WTC11 (cell line): Measurements from ENCODE around the gene PPP1R14C. TPM values are rescaled to one million over a fixed set of nuclear protein-coding genes. Genes with fewer than 3 reads are reported as not detected.
"Not testable (repeated sequence)": the region's sequence is repeated elsewhere in the genome, so short reads cannot be mapped to it uniquely, and the experiment has no call there.

Experiments used
- ATAC-seq: fragments of 200-7000 bp; cut with Tn5 transposase; 2 replicates; pipeline ENCODE4 v1.10.0; 2021; ENCODE audit warnings: mild to moderate bottlenecking, moderate library complexity
- CTCF ChIA-PET: fragments of 300-600 bp; sonication (Branson Sonifier 250); formaldehyde crosslinking; loops from one replicate; lab custom pipeline; 2021; ENCODE audit warnings: antibody characterized with exemption; lab: Charles Lee
- POLR2A ChIA-PET: fragments of 350-600 bp; sonication (Branson Sonifier 250); formaldehyde crosslinking; loops from one replicate; lab custom pipeline; 2021; ENCODE audit warnings: antibody characterized with exemption; lab: Charles Lee
- DNase-seq: peaks from one replicate; pipeline ENCODE4 v3.0.0; 2021; ENCODE audit warnings: low spot score
- H3K27ac Mint-ChIP-seq: 2 replicates; pipeline ENCODE4 v1.8.0; 2021; ENCODE audit warnings: mixed read lengths
- H3K27me3 Mint-ChIP-seq: 2 replicates; pipeline ENCODE4 v1.8.0; 2021; ENCODE audit warnings: low read depth, mild to moderate bottlenecking, moderate library complexity, mixed read lengths
- H3K36me3 Mint-ChIP-seq: 2 replicates; pipeline ENCODE4 v1.8.0; 2021; ENCODE audit warnings: mixed read lengths
- H3K4me1 Mint-ChIP-seq: 2 replicates; pipeline ENCODE4 v1.8.0; 2022; ENCODE audit warnings: mixed read lengths
- H3K4me3 Mint-ChIP-seq: 2 replicates; pipeline ENCODE4 v1.8.0; 2021; ENCODE audit warnings: mild to moderate bottlenecking, moderate library complexity, mixed read lengths
- H3K9me3 Mint-ChIP-seq: 2 replicates; pipeline ENCODE4 v1.8.0; 2021; ENCODE audit warnings: mixed read lengths
- CBFB ChIP-seq: sonication (generic); formaldehyde crosslinking; IDR thresholded peaks from 2 replicates; pipeline ENCODE4 v1.8.1; 2022; ENCODE audit warnings: mild to moderate bottlenecking, low read depth, missing genetic modification reagents
- CREM ChIP-seq: sonication (generic); formaldehyde crosslinking; IDR thresholded peaks from 2 replicates; pipeline ENCODE4 v1.8.1; 2022; ENCODE audit warnings: mild to moderate bottlenecking, missing genetic modification reagents, moderate library complexity
- EMX1 ChIP-seq: fragments of 250-450 bp; sonication (Bioruptor Pico); IDR thresholded peaks from 2 replicates; pipeline ENCODE4 v1.8.0; 2021; ENCODE audit warnings: mild to moderate bottlenecking
- ESRRA ChIP-seq: sonication (generic); formaldehyde crosslinking; IDR thresholded peaks from 2 replicates; pipeline ENCODE4 v1.8.1; 2022; ENCODE audit warnings: mild to moderate bottlenecking, missing genetic modification reagents, borderline replicate concordance
- FOXK1 ChIP-seq: sonication (generic); formaldehyde crosslinking; IDR thresholded peaks from 2 replicates; pipeline ENCODE4 v1.8.0; 2022; ENCODE audit warnings: mild to moderate bottlenecking, moderate library complexity, missing genetic modification reagents
- GABPB1 ChIP-seq: sonication (generic); formaldehyde crosslinking; IDR thresholded peaks from 2 replicates; pipeline ENCODE4 v1.8.1; 2023; ENCODE audit warnings: mild to moderate bottlenecking, missing genetic modification reagents
- IRF2 ChIP-seq: sonication (generic); formaldehyde crosslinking; IDR thresholded peaks from 2 replicates; pipeline ENCODE4 v1.8.0; 2022; ENCODE audit warnings: low read depth, missing genetic modification reagents, borderline replicate concordance
- JUN ChIP-seq: sonication (generic); formaldehyde crosslinking; IDR thresholded peaks from 2 replicates; pipeline ENCODE4 v1.8.0; 2023; ENCODE audit warnings: mild to moderate bottlenecking, missing genetic modification reagents
- MXD4 ChIP-seq: fragments of 250-450 bp; sonication (Bioruptor Pico); IDR thresholded peaks from 2 replicates; pipeline ENCODE4 v1.8.0; 2021; ENCODE audit warnings: mild to moderate bottlenecking, moderate library complexity, borderline replicate concordance
- RORB ChIP-seq: fragments of 250-450 bp; sonication (Bioruptor Pico); IDR thresholded peaks from 2 replicates; pipeline ENCODE4 v1.9.0; 2021; ENCODE audit warnings: mild to moderate bottlenecking
- SMAD4 ChIP-seq: sonication (generic); formaldehyde crosslinking; IDR thresholded peaks from 2 replicates; pipeline ENCODE4 v1.8.0; 2022; ENCODE audit warnings: mild to moderate bottlenecking, missing genetic modification reagents
- ZNF232 ChIP-seq: sonication (generic); formaldehyde crosslinking; IDR thresholded peaks from 2 replicates; pipeline ENCODE4 v1.8.0; 2022; ENCODE audit warnings: mild to moderate bottlenecking, missing genetic modification reagents
- ZNF317 ChIP-seq: sonication (generic); formaldehyde crosslinking; IDR thresholded peaks from 2 replicates; pipeline ENCODE4 v1.8.1; 2023; ENCODE audit warnings: low read depth, mild to moderate bottlenecking, moderate library complexity, missing genetic modification reagents, borderline replicate concordance
- ZNF396 ChIP-seq: fragments of 250-450 bp; sonication (Bioruptor Pico); IDR thresholded peaks from 2 replicates; pipeline ENCODE4 v1.8.0; 2021; ENCODE audit warnings: mild to moderate bottlenecking, moderate library complexity, borderline replicate concordance
- ZNF416 ChIP-seq: fragments of 250-450 bp; sonication (Bioruptor Pico); IDR thresholded peaks from 2 replicates; pipeline ENCODE4 v1.9.0; 2021; ENCODE audit warnings: mild to moderate bottlenecking, inconsistent platforms
- ZNF423 ChIP-seq: fragments of 250-450 bp; sonication (Bioruptor Pico); IDR thresholded peaks from 2 replicates; pipeline ENCODE4 v2.1.2; 2022; ENCODE audit warnings: mild to moderate bottlenecking, moderate library complexity
- ZNF425 ChIP-seq: fragments of 250-450 bp; sonication (Bioruptor Pico); conservative IDR thresholded peaks from 2 replicates; pipeline ENCODE4 v1.9.0; 2021; ENCODE audit warnings: mild to moderate bottlenecking
- total RNA-seq: library from RNA; stranded (reverse); gene quantifications from 3 replicates; pipeline ENCODE4 v1.2.3, GENCODE V29; 2021
- TF ChIP-seq, protein P1 (sequence below): fragments of 250-450 bp; sonication (Bioruptor Pico); IDR thresholded peaks from 2 replicates; pipeline ENCODE4 v2.1.2; 2022; ENCODE audit warnings: mild to moderate bottlenecking, moderate library complexity
- TF ChIP-seq, protein P2 (sequence below): sonication (generic); formaldehyde crosslinking; IDR thresholded peaks from 2 replicates; pipeline ENCODE4 v1.8.1; 2023; ENCODE audit warnings: mild to moderate bottlenecking, missing genetic modification reagents

Gene PPP1R14C
- total RNA-seq, 1 experiment from 2014 or later: 1.1 TPM

- ChIA-PET CTCF (interaction anchor here (1.1 to 1.2 kb wide), 2 partner anchors 86 to 636 kb away, joined by 3 read pairs; no protein-coding TSS in a partner anchor), POLR2A (no interaction called here)
- H3K27ac Mint-ChIP-seq: no peak overlapping the region
- ATAC-seq (no peak), DNase-seq (no peak)
- no peak overlapping the region for H3K4me3 Mint-ChIP-seq
- H3K9me3 Mint-ChIP-seq: no peaks in the 10 kb centered on the region
- H3K36me3 Mint-ChIP-seq: no peaks in the 10 kb centered on the region
- H3K4me1 Mint-ChIP-seq: no peaks in the 10 kb centered on the region
- TF ChIP-seq ZNF425 (CRISPR knock-in tag): no peak
- no peak for TF ChIP-seq GABPB1 (CRISPR knock-in tag)
- TF ChIP-seq IRF2 (CRISPR knock-in tag): no peak
- TF ChIP-seq CBFB (CRISPR knock-in tag): no peak
- TF ChIP-seq ZNF317: no peak
- TF ChIP-seq ZNF416 (CRISPR knock-in tag): no peak
- TF ChIP-seq SMAD4 (CRISPR knock-in tag): no peak
- TF ChIP-seq FOXK1 (CRISPR knock-in tag): no peak
- no peak for TF ChIP-seq ZNF396 (CRISPR knock-in tag)
- no peak for TF ChIP-seq ZNF423
- no peak for TF ChIP-seq ZNF232 (CRISPR knock-in tag)
- no peak for TF ChIP-seq EMX1 (CRISPR knock-in tag)
- TF ChIP-seq ESRRA (CRISPR knock-in tag): no peak
- TF ChIP-seq JUN (CRISPR knock-in tag): no peak
- TF ChIP-seq, protein P1, sequence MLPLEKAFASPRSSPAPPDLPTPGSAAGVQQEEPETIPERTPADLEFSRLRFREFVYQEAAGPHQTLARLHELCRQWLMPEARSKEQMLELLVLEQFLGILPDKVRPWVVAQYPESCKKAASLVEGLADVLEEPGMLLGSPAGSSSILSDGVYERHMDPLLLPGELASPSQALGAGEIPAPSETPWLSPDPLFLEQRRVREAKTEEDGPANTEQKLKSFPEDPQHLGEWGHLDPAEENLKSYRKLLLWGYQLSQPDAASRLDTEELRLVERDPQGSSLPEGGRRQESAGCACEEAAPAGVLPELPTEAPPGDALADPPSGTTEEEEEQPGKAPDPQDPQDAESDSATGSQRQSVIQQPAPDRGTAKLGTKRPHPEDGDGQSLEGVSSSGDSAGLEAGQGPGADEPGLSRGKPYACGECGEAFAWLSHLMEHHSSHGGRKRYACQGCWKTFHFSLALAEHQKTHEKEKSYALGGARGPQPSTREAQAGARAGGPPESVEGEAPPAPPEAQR: no peak
- no peak for TF ChIP-seq RORB (CRISPR knock-in tag)
- TF ChIP-seq CREM: no peak
- H3K27me3 Mint-ChIP-seq: no peaks in the 10 kb centered on the region
Observed at GRCh38 chr6:150179030-150179429, 36.2 kb downstream of the PPP1R14C start.

DNA sequence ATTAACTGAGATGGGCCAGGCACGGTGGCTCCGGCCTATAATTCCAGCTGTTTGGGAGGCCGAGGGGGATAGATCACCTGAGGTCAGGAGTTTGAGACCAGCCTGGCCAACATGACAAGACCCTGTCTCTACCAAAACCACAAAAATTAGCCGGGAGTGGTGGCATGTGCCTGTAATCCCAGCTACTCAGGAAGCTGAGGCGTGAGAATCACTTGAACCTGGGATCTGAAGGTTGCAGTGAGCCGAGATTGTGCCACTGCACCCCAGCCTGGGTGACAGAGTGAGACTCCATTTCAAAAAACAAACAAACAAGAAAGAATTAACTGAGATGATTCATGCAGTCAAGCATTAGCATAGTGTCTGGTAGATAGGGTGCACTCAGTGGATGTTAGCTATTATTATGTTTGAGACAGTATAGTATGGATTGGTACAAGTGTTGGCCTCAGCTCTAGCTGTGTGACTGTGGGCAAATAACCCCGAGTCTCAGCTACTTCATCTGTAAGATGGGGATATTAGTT lies 37.1 kb downstream of the PPP1R14C start:
- H3K9me3 Mint-ChIP-seq, H3K4me1 Mint-ChIP-seq, DNase-seq, POLR2A ChIA-PET, H3K27ac Mint-ChIP-seq, H3K27me3 Mint-ChIP-seq, ATAC-seq, H3K36me3 Mint-ChIP-seq, H3K4me3 Mint-ChIP-seq: not testable (repeated sequence)
- CTCF ChIA-PET: interaction anchor here (1.1 to 2.6 kb wide), 4 partner anchors 99 to 635 kb away, joined by 3 to 20 read pairs (median 10); no protein-coding TSS in a partner anchor

- ChIA-PET POLR2A (no interaction called here), CTCF (interaction anchor here (1.1 to 2.6 kb wide), 4 partner anchors 100 to 215 kb away, joined by 4 to 20 read pairs (median 10); no protein-coding TSS in a partner anchor)
- ATAC-seq (no peak), DNase-seq (no peak)
- no peaks in the 10 kb centered on the region for H3K4me1 Mint-ChIP-seq
- H3K27ac Mint-ChIP-seq: no peak overlapping the region
- H3K36me3 Mint-ChIP-seq: no peaks in the 10 kb centered on the region
- no peak for TF ChIP-seq MXD4 (CRISPR knock-in tag)
- TF ChIP-seq, protein P2, sequence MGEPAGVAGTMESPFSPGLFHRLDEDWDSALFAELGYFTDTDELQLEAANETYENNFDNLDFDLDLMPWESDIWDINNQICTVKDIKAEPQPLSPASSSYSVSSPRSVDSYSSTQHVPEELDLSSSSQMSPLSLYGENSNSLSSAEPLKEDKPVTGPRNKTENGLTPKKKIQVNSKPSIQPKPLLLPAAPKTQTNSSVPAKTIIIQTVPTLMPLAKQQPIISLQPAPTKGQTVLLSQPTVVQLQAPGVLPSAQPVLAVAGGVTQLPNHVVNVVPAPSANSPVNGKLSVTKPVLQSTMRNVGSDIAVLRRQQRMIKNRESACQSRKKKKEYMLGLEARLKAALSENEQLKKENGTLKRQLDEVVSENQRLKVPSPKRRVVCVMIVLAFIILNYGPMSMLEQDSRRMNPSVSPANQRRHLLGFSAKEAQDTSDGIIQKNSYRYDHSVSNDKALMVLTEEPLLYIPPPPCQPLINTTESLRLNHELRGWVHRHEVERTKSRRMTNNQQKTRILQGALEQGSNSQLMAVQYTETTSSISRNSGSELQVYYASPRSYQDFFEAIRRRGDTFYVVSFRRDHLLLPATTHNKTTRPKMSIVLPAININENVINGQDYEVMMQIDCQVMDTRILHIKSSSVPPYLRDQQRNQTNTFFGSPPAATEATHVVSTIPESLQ (CRISPR knock-in tag): no peak
- H3K4me3 Mint-ChIP-seq: no peak overlapping the region
- no peaks in the 10 kb centered on the region for H3K9me3 Mint-ChIP-seq
- H3K27me3 Mint-ChIP-seq: no peaks in the 10 kb centered on the region
Observed at GRCh38 chr6:150180517-150180916, 37.7 kb downstream of the PPP1R14C start.
